ENCODE results near the gene PROC. TPM values are rescaled to one million over a fixed set of nuclear protein-coding genes. Genes with fewer than 3 reads are reported as not detected.

Gene PROC
- total and polyA plus RNA-seq, 2 of the 4 experiments (the other 2 are of a cell fraction): 0.07 TPM; not detected in 1

DNA sequence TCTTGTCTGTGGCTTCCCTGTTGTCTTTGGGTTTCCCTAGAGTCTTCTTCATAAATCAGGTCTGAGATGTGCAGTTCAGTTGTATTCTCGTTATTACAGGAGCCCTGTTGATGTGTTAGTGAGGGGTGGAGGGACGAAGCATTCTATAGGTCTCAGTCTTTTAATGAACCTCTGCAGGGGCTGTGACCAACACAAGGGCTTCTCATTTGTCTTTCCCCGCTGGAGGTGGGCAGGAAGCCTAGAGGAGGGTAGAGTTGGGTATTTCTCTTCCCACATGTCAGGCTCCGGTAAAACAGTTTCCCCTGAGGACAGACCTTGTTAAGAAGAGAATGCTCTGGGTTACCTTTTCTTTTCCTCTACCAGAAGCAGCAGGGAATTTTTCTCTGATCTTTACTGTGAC, 31.2 kb downstream of the PROC start:
- no CpG with 5 or more reads among the region's 4 CpGs for WGBS, 2 experiments (ENCODE audit: extremely low coverage in 2 of 2, insufficient read length in 1 of 2)
- no peak overlapping the region for H2AK9ac ChIP-seq (replicated peaks; ENCODE audit: low read depth, low read length, poor library complexity)
- intact Hi-C loops (cut with micrococcal nuclease) (no loop called here), dilution Hi-C loops (cut with HindIII; ENCODE audit: low sequenced_read_pairs, unreplicated experiment) (no loop called here), in situ Hi-C loops (cut with MboI; ENCODE audit: low sequenced_read_pairs) (no loop called here)
- no peak for DNase-seq
- no peak overlapping the region for H2AK5ac ChIP-seq (ENCODE audit: low read depth, low read length)
- H4K8ac ChIP-seq (ENCODE audit: low read depth in 2 of 2, low read length in 2 of 2): no peak overlapping the region
- H3K9ac ChIP-seq (ENCODE audit: low read depth, low read length): no peak overlapping the region
- H3K36me3 ChIP-seq (ENCODE audit: control insufficient read depth, insufficient read depth, low read length): no peaks in the 10 kb centered on the region
- H4K20me1 ChIP-seq (ENCODE audit: insufficient read depth, low read length): no peaks in the 10 kb centered on the region
- H4K5ac ChIP-seq (ENCODE audit: low read depth, low read length): no peak overlapping the region
- H3K79me1 ChIP-seq (ENCODE audit: low read depth in 1 of 2, low read length in 2 of 2): no peaks in the 10 kb centered on the region
- H3K4ac ChIP-seq (ENCODE audit: low read depth, low read length): no peak overlapping the region
- H3K4me2 ChIP-seq (ENCODE audit: low read depth, low read length): no peak overlapping the region
- H3K9me1 ChIP-seq (ENCODE audit: insufficient read depth, low read length): no peaks in the 10 kb centered on the region
- no peak overlapping the region for H3K4me3 ChIP-seq (ENCODE audit: insufficient read depth, low read depth, low read length)
- no peak overlapping the region for H2BK120ac ChIP-seq (ENCODE audit: low read depth, low read length)
- H3K14ac ChIP-seq (replicated peaks; ENCODE audit: low read depth, low read length): no peak overlapping the region; the same call in 1 of the 2 replicates
- TF ChIP-seq RFX5 (IDR thresholded peaks at IDR 0.05; ENCODE audit: low read depth, low read length) (no peak), MAZ (IDR thresholded peaks at IDR 0.05; ENCODE audit: borderline replicate concordance, low read depth, low read length) (no peak), BHLHE40 (IDR thresholded peaks at IDR 0.05; ENCODE audit: low read depth, low read length) (no peak)
- no peak for ATAC-seq (ENCODE audit: low read depth)
- no peak overlapping the region for H3K56ac ChIP-seq (ENCODE audit: extremely low read depth, insufficient read depth, low read length)
- ChIA-PET CTCF (no interaction called here), POLR2A (ENCODE audit: unreplicated experiment) (no interaction called here)
- no peaks in the 10 kb centered on the region for H3K9me3 ChIP-seq (ENCODE audit: control insufficient read depth, insufficient read depth, low read length)
- 0 out of 2 replicates have a peak, but pooled peaks cover 2% of the 10 kb centered on the region for H3K4me1 ChIP-seq (ENCODE audit: control insufficient read depth, insufficient read depth, low read length)
- no peak overlapping the region for H2AFZ ChIP-seq (replicated peaks; ENCODE audit: low read length, poor library complexity)
- no peak overlapping the region for H2BK15ac ChIP-seq (ENCODE audit: low read depth, low read length)
- BruUV-seq (replicated peaks): no TSS peak
- no peak overlapping the region for H4K91ac ChIP-seq (ENCODE audit: insufficient read depth, low read depth, low read length)
- no peak overlapping the region for H3K27ac ChIP-seq (ENCODE audit: insufficient read depth, low read length)
- no peak overlapping the region for H3K18ac ChIP-seq (ENCODE audit: low read depth, low read length)
- no peaks in the 10 kb centered on the region for H3K27me3 ChIP-seq (ENCODE audit: control insufficient read depth, insufficient read depth, low read length)
- no peak overlapping the region; the same call in 1 of the 2 replicates for H3K23ac ChIP-seq (ENCODE audit: low read depth, low read length)
- H2BK5ac ChIP-seq (ENCODE audit: low read depth, low read length, poor library complexity, severe bottlenecking): no peak overlapping the region
- no peak overlapping the region for H2BK20ac ChIP-seq (ENCODE audit: low read depth, low read length)

Data from IMR-90 (cell line).